ENCODE data around the gene EI24. TPM values are rescaled to one million over a fixed set of nuclear protein-coding genes. Genes with fewer than 3 reads are reported as not detected.

EI24 gene
- polyA plus RNA-seq, 1 donor (not counting 4 experiments of a cell fraction or from before 2014, with no cell fraction given), result 263 TPM

DNA sequence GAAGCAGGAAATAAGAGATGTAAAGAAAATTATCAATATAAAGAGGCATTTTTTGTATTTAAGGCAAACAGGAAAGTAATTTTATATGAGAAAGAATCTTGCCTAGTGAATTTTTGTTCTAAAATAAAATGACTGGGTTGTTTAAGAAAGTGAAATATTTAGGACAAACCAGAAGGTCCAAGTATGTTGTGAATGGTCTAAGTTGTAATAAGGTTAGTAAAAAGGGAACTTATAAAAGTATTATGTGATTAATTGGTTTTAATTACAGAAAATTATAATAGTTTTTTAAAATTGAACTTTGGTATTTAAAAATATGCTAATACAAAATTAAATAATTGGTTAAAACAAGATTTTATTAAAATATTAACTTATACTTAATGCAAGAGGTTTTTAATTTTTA is 26.6 kb upstream of the EI24 start:
- H3K79me2 ChIP-seq (ENCODE audit: control insufficient read depth, insufficient read depth, low read length), result no peaks in the 10 kb centered on the region
- H3K27ac ChIP-seq (ENCODE audit: control insufficient read depth, insufficient read depth, low read length), result no peak overlapping the region
- H3K4me3 ChIP-seq (ENCODE audit: control insufficient read depth in 2 of 3, extremely low read depth in 1 of 3, insufficient read depth in 2 of 3, low read depth in 1 of 3, low read length in 3 of 3), result no peak overlapping the region
- DNase-seq (ENCODE audit: low read depth, low spot score) (no peak), FAIRE-seq (no peak)
- H4K20me1 ChIP-seq (ENCODE audit: control insufficient read depth, extremely low read depth, insufficient read depth, low read length), result no peaks in the 10 kb centered on the region
- TF ChIP-seq, protein P1, sequence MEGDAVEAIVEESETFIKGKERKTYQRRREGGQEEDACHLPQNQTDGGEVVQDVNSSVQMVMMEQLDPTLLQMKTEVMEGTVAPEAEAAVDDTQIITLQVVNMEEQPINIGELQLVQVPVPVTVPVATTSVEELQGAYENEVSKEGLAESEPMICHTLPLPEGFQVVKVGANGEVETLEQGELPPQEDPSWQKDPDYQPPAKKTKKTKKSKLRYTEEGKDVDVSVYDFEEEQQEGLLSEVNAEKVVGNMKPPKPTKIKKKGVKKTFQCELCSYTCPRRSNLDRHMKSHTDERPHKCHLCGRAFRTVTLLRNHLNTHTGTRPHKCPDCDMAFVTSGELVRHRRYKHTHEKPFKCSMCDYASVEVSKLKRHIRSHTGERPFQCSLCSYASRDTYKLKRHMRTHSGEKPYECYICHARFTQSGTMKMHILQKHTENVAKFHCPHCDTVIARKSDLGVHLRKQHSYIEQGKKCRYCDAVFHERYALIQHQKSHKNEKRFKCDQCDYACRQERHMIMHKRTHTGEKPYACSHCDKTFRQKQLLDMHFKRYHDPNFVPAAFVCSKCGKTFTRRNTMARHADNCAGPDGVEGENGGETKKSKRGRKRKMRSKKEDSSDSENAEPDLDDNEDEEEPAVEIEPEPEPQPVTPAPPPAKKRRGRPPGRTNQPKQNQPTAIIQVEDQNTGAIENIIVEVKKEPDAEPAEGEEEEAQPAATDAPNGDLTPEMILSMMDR (optimal IDR thresholded peaks at IDR 0.05 in 1 of 3, IDR thresholded peaks at IDR 0.05 in 1 of 3, conservative IDR thresholded peaks at IDR 0.05 in 1 of 3; ENCODE audit: extremely low read depth in 1 of 3, insufficient read depth in 2 of 3, low read length in 3 of 3), result no peak
- H3K4me2 ChIP-seq (ENCODE audit: control insufficient read depth, extremely low read depth, insufficient read depth, low read depth, low read length), result no peak overlapping the region
- no peaks in the 10 kb centered on the region for H3K4me1 ChIP-seq (ENCODE audit: control insufficient read depth, extremely low read depth, insufficient read depth, low read length)
- no peaks in the 10 kb centered on the region for H3K27me3 ChIP-seq (ENCODE audit: control insufficient read depth, extremely low read depth, insufficient read depth, low read length)
- no peak overlapping the region for H2AFZ ChIP-seq (ENCODE audit: control insufficient read depth, low read length)
- H3K9me3 ChIP-seq (ENCODE audit: control insufficient read depth, low read depth, low read length), result no peaks in the 10 kb centered on the region
- dilution Hi-C loops (cut with MboI; ENCODE audit: extremely low pct_ligation_motif_present, low sequenced_read_pairs), result no loop called here
- no peaks in the 10 kb centered on the region for H3K36me3 ChIP-seq (ENCODE audit: control insufficient read depth in 2 of 2, extremely low read depth in 1 of 2, insufficient read depth in 2 of 2, low read length in 2 of 2)
- H3K9me1 ChIP-seq (ENCODE audit: control insufficient read depth, extremely low read depth, insufficient read depth, low read length), result no peaks in the 10 kb centered on the region
- no peak overlapping the region for H3K9ac ChIP-seq (ENCODE audit: control insufficient read depth, extremely low read depth, insufficient read depth, low read length)

DNA sequence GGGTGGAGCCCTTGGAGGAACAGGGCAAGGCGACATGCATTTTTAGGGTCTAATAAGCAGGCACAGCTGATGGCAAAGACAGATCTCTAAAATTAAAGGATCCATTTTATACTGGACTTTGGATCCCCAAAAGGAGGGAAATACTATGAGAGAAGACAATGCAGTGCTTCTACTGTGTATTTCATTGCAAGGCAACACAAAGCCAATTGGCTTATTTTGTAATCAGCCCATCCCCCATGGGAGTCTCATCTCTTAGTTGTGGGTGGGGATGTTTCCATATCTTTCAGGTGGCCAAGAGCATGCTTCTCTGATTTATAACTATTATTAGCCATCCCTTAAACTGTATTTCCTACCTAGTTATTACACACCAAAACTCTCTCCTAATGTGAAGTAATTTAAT is 18.5 kb upstream of the EI24 start:
- H3K4me3 ChIP-seq (ENCODE audit: control insufficient read depth in 2 of 3, extremely low read depth in 1 of 3, insufficient read depth in 2 of 3, low read depth in 1 of 3, low read length in 3 of 3), result no peak overlapping the region
- H3K9me1 ChIP-seq (ENCODE audit: control insufficient read depth, extremely low read depth, insufficient read depth, low read length), result no peaks in the 10 kb centered on the region
- TF ChIP-seq EZH2 (IDR thresholded peaks at IDR 0.05; ENCODE audit: low read length), result no peak
- TF ChIP-seq, protein P1 (optimal IDR thresholded peaks at IDR 0.05 in 1 of 3, IDR thresholded peaks at IDR 0.05 in 1 of 3, conservative IDR thresholded peaks at IDR 0.05 in 1 of 3; ENCODE audit: extremely low read depth in 1 of 3, insufficient read depth in 2 of 3, low read length in 3 of 3), result no peak
- no peaks in the 10 kb centered on the region for H3K36me3 ChIP-seq (ENCODE audit: control insufficient read depth in 2 of 2, extremely low read depth in 1 of 2, insufficient read depth in 2 of 2, low read length in 2 of 2)
- H3K4me1 ChIP-seq (ENCODE audit: control insufficient read depth, extremely low read depth, insufficient read depth, low read length), result no peaks in the 10 kb centered on the region
- H3K9ac ChIP-seq (ENCODE audit: control insufficient read depth, extremely low read depth, insufficient read depth, low read length), result no peak overlapping the region
- no peaks in the 10 kb centered on the region for H3K27me3 ChIP-seq (ENCODE audit: control insufficient read depth, extremely low read depth, insufficient read depth, low read length)
- no peak overlapping the region for H3K27ac ChIP-seq (ENCODE audit: control insufficient read depth, insufficient read depth, low read length)
- FAIRE-seq (no peak), DNase-seq (ENCODE audit: low read depth, low spot score) (no peak)
- H2AFZ ChIP-seq (ENCODE audit: control insufficient read depth, low read length), result no peak overlapping the region
- peaks cover 6% of the 10 kb centered on the region for H3K9me3 ChIP-seq (ENCODE audit: control insufficient read depth, low read depth, low read length)
- H3K79me2 ChIP-seq (ENCODE audit: control insufficient read depth, insufficient read depth, low read length), result no peaks in the 10 kb centered on the region
- dilution Hi-C loops (cut with MboI; ENCODE audit: extremely low pct_ligation_motif_present, low sequenced_read_pairs), result no loop called here
- H3K4me2 ChIP-seq (ENCODE audit: control insufficient read depth, extremely low read depth, insufficient read depth, low read depth, low read length), result no peak overlapping the region
- no peaks in the 10 kb centered on the region for H4K20me1 ChIP-seq (ENCODE audit: control insufficient read depth, extremely low read depth, insufficient read depth, low read length)

All from keratinocyte (primary cell).